ELF-1 (cell line): ENCODE measurements around the gene OR2J3.
"Not testable (repeated sequence)": the region's sequence is repeated elsewhere in the genome, so short reads cannot be mapped to it uniquely, and the experiment has no call there.

Experiments
- DNase-seq: peaks from one replicate; pipeline ENCODE4 v3.0.0-alpha.2; 2016; ENCODE audit warnings: low read depth, low spot score

OR2J3 gene

DNA sequence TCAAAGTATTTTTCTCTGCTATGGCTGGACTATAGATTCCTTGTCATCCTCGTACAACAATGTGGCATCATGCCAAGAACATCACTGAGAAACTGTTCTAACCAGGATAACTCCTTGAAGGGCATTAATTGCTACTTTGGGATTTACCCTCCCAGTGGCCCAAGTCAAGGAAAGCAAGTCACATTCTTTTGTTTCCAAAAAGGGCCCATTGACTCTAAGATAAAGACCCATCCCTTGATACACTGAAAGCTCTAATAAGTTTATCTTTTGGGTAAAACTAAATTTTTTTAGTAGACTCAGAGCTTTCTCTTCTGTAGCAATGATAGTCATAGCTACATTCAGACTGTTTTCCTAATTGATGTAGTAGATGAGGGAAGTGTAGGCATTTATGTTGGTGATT is at the start of gene OR2J3:
Gene OR2J3, plus strand, starts transcription at position 301 of the 400 bp plus-strand sequence. CDS start 3,833 bp downstream, outside the sequence.
- no peak for DNase-seq

DNA sequence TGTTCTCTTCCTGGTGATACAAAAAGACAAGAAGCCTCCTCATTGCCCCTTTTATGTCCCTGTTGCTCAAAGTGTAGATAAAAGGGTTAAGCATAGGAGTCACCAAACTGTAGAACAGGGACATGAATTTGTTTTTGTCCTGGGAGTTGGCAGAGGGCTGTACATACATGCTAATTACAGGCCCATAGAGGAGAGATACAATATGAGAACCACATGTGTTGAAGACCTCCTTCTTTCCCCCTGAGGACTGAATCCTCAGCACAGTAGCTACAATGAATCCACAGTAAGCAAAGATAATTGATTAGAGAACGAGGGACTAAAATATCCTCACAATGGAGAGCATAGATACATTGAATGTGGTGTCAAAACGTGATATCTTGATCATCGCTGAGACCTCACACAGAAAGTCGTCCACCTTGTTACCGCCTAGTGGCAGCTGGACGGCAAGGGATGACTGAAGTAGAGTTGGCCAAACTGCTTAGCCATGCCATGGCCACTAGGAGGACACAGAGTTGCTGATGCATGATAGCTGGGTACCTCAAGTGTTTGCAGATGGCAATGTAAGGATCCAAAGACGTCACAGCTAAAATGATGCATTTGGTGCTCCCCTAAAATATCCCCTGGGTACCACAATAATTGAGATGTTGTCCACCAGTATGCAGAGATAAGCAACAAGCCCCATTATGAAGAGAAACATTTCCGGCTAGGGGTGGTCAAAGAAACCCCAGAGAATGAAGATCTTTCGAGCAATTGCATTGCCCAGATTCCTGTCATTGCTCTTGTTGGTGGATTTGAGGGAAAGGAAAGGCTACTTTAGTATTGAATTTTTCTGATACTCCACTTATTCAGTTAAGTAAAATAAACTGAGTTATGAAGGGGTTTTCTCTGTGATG is 35.8 kb upstream of the OR2J3 start:
- DNase-seq, result peak; percentile 51

- no peak for DNase-seq
Observed at GRCh38 chr6:29079203-29079602, 28.7 kb upstream of the OR2J3 start.

GRCh38 chr6:29081312-29081711 is 26.5 kb upstream of the OR2J3 start:
- DNase-seq, result no peak

DNA sequence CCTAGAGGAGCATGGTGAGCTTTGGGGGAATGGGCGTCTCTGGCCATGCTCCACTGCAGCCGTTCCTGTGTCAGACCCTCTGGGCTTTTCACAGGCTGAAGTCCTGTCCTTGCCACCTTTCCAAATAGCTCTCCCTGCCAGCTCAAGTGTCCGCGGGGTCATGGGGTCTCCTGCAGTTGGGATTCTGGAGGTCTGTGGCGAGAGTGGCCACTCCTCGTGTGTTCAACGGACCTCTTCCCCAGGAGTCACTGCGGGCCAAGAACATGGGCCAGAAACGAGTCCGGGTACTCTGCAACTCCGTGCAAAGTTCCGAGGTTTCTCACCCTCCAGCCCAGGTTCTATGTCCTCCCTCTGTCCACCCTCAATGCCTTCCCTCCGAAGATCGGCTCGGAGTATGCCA is 25.4 kb upstream of the OR2J3 start:
- no peak for DNase-seq

DNA sequence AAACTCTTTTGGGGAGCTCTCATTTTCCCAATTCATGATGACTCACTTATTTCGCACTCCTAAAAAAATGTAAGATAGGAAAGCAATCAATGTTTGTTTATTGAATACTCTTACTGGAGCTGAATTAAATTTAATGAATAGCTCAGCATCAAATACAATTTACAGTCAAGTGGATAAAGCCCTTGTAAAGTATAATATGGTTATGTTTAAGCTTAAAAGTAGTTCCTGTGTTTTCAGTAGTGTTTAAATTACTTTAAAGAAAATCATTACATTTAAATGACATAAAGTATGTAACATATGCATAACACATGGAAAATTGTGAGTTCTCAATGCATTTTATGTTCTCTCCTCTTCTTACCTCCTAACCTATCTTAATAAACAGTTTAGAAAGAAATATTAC is 20.6 kb upstream of the OR2J3 start, which contains the start of gene OR2B3:
Gene OR2B3, minus strand, starts transcription at position 101 of the 400 bp plus-strand sequence. Its CDS starts 65 bp downstream, at position 36.
- DNase-seq, result no peak

- DNase-seq, result no peak
Observed at GRCh38 chr6:29092957-29093356, 14.9 kb upstream of the OR2J3 start.

DNA sequence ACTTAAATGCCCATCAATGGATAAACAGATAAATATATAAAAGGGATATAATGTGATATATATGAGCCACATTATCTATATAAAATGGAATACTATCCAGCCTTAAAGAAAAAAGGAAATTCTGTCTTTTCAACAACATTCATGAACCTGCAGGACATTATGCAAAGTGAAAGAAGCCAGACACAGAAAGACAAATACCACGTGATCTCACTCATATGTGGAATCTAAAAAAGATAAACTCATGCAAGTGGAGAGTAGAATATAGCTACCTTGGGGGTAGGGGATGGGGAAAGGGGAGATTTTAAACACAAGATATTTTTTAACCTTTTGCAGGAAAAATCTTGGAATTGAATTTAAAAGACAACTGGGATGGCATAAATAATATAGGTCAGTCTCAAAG is 10.1 kb upstream of the OR2J3 start:
- DNase-seq, result no peak

GRCh38 chr6:29099190-29099589 is 8.7 kb upstream of the OR2J3 start, which contains the start of gene OR2J1:
TSS of gene OR2J1 (plus strand) at chr6:29099490. CDS start at chr6:29100943, 1,453 bp downstream.
- no peak for DNase-seq

DNA sequence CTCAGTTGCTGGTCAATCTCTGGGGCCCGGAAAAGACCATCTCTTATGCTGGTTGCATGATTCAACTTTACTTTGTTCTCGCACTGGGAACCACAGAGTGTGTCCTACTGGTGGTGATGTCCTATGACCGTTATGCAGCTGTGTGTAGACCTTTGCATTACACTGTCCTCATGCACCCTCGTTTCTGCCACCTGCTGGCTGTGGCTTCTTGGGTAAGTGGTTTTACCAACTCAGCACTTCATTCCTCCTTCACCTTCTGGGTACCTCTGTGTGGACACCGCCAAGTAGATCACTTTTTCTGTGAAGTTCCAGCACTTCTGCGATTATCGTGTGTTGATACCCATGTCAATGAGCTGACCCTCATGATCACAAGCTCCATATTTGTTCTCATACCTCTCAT is 4.3 kb downstream of the OR2J3 start:
- DNase-seq, result no peak

GRCh38 chr6:29114964-29115363 is 7.1 kb downstream of the OR2J3 start:
- not testable (repeated sequence) for DNase-seq

- no peak for DNase-seq
Observed at GRCh38 chr6:29129326-29130012, 21.6 kb downstream of the OR2J3 start.

- no peak for DNase-seq
Observed at GRCh38 chr6:29130644-29131043, 22.8 kb downstream of the OR2J3 start.

DNA sequence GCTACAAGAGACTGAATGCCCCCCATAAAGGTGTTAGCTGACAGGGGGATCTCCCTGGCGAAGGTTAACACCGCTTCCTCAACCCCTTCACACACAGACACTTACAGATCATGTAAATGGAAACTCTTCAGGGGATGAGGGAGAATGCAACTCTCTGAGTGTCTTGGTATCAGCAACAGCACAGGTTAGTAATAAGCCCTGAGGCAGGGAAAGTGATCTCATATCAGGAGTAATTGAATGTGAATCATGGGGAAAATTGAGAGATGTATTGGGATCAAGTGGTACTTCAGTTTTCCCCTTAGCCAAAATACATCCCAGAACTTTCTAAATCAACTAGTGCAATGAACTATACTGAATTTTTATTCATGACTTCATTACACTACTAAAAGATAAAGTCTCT is 23.8 kb downstream of the OR2J3 start:
- DNase-seq, result no peak

DNA sequence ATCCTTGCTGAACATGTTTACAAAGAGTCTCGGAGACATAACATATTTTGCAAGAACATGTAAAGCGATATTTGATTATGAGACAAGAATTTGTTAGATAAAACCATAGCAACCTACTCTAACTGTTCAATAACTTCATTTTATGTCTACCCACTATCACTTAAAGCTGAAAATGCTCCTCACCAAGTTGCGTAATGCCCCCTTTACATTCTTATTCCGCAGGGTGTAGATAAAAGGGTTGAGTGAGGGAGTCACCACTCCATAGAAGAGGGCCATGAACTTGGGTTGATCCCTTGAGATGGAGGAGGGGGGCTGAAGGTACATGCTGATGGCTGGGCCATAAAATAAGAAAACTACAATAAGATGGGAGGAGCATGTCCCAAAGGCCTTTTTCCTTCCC is 29.9 kb downstream of the OR2J3 start:
- DNase-seq, result no peak

DNA sequence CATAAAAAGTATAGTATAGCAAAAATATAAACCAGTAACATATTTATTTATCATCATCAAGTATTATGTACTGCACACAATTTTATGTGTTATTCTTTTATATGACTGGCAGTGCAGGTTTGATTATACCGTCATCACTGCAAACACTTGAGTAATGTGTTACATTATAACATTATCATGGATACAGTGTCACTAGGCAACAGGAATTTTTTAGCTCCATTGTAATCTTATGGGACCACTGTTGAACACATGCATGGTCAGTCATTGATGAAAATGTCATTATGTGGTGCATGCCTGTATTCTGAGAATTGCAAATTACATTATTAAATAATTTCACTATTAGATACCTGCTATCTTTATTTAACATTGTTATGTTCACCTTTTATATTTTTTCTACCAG is 33.7 kb downstream of the OR2J3 start:
- DNase-seq, result no peak

- no peak for DNase-seq
Observed at GRCh38 chr6:29142309-29142708, 34.5 kb downstream of the OR2J3 start.

DNA sequence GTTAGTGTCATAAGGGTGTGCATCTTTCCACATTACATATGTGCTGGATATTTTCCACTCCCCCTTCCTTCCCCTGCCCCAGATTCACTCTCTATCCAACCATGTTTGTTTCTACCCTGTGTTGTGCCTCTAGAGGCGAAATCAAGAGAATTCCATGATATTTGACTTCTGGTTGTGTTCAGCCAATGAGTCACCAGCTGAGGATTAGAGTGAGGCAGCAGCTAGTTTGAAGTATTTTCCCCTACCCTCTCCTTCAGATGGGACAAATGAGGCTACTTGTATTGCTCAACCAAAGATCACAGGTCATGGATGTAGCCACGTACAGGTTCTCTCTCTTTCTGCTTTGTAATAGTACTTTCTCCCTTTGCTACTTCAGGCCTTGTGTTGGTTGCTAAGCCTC is 38.3 kb downstream of the OR2J3 start:
- DNase-seq, result no peak

DNA sequence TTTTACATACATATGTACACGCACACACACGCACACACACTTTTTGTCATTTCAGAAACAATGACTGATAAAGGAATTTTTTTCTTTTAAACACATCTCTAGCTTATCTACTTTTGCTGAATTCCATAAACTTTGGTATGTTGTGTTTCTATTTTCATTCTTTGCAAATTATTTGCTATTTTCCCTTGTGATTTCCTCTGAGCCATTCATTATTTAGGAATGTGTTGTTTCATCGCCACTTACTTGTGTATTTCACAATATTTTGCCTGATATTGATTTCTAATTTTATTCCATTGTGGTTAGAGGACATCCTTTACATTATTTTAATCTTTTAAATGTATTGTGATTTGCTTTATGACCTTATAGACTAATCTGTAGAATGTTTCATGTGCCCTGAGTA is 39.2 kb downstream of the OR2J3 start:
- no peak for DNase-seq

DNA sequence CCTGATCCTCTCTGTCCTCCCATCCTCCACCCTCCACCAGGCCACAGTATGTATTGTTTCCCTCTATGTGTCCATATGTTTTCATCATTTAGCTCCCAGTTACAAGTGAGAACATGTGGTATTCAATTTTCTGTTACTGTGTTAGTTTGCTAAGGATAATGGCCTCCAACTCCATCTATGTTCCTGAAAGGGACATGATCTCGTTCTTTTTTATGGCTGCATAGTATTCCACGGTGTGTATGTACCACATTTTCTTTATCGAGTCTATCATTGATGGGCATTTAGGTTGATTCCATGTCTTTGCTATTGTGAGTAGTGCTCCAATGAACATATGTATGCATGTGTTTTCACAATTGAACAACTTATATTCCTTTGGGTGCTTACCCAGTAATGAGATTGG is 41.6 kb downstream of the OR2J3 start:
- DNase-seq, result not testable (repeated sequence)

- no peak for DNase-seq
Observed at GRCh38 chr6:29153083-29153482, 45.2 kb downstream of the OR2J3 start.

DNA sequence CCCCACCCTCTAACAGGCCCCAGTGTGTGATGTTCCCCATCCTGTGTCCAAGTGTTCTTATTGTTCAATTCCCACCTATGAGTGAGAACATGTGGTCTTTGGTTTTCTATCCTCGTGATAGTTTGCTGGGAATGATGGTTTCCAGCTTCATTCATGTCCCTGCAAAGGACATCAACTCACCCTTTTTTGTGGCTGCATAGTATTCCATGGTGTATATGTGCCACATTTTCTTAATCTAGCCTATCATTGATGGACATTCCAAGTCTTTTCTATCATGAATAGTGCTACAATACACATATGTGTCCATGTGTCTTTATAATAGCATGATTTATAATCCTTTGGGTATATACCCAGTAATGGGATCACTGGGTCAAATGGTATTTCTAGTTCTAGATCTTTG is 47.3 kb downstream of the OR2J3 start:
- DNase-seq, result not testable (repeated sequence)

DNA sequence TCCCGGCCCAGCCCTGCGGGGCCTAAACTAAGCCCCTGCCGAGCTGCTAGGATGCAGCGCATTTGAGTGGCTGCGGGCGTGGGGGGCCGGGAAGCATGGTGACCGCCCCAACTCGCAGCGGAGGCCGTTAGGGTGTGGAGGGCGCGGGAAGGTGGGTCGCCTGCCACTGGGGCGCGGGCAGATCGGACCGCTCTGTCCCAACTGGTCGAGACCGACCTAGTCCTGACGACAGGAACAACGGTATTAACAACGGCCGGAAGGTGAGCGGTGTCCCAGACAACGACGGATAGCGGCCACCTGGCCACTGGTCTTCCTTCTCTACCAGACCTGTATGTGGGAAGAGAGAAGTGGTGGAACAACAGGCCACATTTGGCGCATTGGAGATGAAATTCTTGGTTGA is 52.1 kb downstream of the OR2J3 start:
- not testable (repeated sequence) for DNase-seq
